C4-2B (cell line): Measurements from ENCODE around the gene AIMP2.

ENCODE experiments used
- CTCF ChIP-seq: fragments of 450-650 bp; conservative IDR thresholded peaks from 2 replicates; pipeline ENCODE4 v1.5.1; 2017; ENCODE audit warnings: mild to moderate bottlenecking
- ZFX ChIP-seq: fragments of 450-650 bp; IDR thresholded peaks from 2 replicates; pipeline ENCODE4 v1.6.1; 2017

GRCh38 chr7:6020371-6021286 is 11.6 kb downstream of the AIMP2 start:
- TF ChIP-seq CTCF: no peak
- no peak for TF ChIP-seq ZFX
